ENCODE results near the gene PAK1. TPM values are rescaled to one million over a fixed set of nuclear protein-coding genes. Genes with fewer than 3 reads are reported as not detected.
A peak's percentile ranks its signal among the peaks of the same experiment; 100 is the strongest.
"Not testable (repeated sequence)": the region's sequence is repeated elsewhere in the genome, so short reads cannot be mapped to it uniquely, and the experiment has no call there.

Gene PAK1
- total RNA-seq, 1 donor, result 20.5 TPM

DNA sequence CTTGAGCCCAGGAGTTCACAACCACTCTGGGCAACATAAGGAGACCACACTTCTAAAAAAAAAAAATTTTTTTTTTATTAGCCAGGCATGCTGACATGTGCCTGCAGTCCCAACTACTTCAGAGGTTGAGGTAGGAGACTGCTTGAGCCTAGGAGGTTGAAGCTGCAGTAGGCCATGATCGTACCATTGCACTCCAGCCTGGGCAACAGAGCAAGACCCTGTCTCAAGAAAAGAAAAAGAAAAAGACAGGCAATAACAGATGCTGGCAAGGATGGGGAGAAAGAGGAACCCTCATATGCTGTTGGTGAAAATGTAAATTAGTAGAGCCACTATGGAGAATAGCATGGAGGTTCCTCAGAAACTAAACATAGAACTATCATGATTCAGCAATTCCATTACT, 64.8 kb downstream of the PAK1 start:
- DNase-seq (ENCODE audit: low read depth in 2 of 3, low spot score in 2 of 3), result no peak

DNA sequence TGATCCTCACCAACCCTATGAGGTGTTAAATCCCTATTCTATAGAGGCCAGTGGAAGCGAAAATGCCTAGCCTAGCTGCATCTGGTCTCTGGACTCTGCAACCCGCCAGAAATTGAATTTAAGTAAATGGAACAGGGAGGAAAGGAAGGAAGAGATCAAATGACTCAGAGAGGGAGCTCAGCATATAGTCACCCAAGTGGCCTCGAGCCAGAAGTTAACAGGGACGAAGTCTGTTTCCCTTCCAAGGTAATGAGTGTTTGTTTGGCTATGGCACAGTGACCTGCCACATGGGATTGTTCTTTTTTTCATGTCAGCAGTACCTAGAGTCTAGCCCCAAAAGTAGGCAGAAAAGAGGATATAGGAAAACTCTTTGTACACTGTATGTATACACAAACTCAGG, 66.3 kb downstream of the PAK1 start:
- DNase-seq (ENCODE audit: low read depth in 2 of 3, low spot score in 2 of 3), result peak in 2 of 3 donors; percentile 25 to 31

DNA sequence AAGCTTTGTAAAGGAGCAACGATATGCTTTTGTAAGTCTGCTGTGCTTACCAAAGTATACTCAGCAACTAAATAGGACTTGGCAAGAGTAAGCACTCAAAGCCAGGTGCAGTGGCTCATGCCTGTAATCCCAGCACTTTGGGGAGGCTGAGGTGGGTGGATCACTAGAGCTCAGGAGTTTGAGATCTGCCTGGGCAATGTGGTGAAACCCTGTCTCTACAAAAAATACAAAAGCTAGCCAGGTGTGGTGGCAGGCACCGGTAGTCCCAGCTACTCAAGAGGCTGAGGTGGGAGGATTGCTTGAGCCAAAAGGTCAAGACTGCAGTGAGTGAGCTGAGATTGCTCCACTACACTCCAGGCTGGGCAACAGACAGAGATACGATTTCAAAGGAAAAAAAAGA, 67.5 kb downstream of the PAK1 start:
- DNase-seq (ENCODE audit: low read depth in 2 of 3, low spot score in 2 of 3), result no peak

DNA sequence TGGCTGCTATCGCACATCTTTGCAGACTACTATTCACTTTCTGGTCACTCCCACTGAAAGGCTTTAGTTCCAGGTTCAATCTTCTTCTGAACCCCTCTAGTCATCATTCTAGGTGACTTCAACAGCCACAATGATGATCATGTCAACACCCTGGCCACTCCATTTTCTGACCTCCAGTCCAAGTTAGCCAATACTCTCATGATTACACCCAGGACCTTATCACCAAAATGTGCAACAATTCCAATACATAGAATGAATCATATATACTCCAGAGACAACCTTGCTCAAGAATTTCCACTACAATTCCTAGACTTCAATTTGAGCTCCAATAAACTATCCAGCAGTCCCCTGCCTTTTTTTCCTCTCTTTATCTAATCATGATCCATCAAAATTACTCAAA, 70.7 kb downstream of the PAK1 start:
- DNase-seq (ENCODE audit: low read depth in 2 of 3, low spot score in 2 of 3), result no peak

DNA sequence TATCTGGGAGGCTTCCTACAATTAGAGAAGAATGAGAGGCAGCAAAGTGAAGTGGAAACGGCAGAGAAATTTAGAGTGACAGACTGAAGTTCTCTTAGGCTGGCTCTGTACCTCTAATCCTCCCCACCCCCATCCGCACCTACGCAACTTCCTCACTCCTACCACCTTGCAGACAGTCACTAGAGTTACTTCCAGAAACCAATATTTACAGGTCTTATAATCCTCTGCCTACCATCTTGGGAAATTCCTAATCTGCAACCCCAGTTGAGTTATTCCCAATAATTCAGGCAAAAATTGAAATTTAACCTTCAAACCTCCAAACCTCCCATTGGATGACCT, 71.7 kb downstream of the PAK1 start:
- no peak for DNase-seq (ENCODE audit: low read depth in 2 of 3, low spot score in 2 of 3)

DNA sequence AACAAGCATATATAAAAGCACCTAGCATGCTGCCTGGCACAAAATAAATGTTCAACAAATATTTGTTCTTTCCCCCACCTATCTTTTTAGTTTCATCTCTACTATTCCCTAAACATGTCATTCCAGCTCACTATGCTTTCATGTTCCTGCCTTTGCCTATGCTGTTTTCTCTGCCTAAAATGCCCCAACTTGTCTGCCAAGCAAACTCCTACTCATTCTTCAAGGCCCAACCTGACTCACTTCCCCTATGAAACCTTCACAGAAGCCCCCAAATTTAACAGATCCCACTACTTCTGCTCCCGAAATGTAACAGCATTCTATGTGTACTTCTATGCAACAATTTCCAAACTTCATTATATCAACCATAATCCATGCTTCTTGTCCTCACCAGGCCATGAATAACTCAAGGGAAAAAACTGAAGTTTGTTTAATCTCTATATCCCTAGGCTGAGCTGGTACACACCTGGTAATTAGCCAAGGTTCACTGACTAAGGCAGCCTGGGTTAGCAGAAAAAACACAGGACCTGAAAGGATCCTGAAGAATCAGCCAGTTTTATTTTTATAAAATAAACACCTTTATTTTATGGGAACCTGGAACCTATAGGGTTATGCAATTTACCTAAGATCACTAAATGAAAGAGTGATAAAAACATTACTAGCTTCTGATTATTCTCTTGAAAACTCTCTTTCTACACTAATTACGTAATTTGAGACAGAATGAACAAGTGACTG, 72.2 kb downstream of the PAK1 start:
- DNase-seq (ENCODE audit: low read depth in 2 of 3, low spot score in 2 of 3), result no peak

DNA sequence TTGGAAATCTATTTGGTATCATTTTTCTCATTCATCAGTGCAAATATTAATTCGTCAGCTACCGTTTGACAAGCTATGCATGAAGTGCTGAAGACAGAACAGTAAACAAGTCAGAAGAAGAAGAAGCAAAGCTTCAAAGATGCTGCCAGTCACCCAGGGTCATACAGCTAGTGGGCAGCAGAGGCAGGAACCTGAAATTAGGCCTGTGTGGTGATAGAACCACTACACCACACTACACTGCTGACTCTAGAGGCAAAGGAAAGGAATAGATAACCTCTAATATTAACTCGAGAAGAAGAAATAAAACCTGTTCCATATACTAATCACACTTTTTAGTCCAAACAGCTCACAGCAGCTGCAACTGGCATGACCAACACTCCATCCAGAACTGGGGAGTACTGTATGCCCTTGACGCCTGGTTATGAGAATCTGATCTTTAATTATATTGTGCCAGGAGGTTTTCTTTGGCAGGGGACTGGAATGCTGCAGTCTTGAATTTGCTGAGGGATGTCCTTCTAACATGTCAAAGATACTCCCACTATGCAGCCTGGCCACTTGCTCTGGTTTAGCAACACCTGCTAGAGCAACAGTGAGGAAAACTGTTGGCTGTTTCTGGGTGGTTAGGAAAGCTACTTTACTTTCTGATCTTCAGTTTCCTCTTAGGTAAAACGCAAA, 73.0 kb downstream of the PAK1 start:
- no peak for DNase-seq (ENCODE audit: low read depth in 2 of 3, low spot score in 2 of 3)

DNA sequence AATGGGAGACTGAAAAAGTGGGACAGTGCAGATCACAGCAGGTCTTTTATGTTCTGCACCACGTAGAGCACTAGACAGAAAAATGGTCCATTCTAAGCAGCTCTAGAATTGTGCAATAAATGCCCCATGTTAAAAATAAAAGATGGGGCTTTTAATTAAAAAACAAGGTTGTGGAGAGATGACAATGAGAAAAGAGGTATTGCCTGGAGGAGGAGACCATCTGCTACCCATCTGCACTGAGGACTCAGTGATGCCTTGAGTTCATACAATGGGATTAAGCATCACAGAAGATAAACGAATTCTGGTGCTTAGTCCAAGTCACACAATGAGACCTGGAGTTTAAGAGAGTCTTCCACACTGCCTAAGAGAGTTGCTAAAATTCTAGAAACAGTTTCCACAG, 73.6 kb downstream of the PAK1 start:
- no peak for DNase-seq (ENCODE audit: low read depth in 2 of 3, low spot score in 2 of 3)

DNA sequence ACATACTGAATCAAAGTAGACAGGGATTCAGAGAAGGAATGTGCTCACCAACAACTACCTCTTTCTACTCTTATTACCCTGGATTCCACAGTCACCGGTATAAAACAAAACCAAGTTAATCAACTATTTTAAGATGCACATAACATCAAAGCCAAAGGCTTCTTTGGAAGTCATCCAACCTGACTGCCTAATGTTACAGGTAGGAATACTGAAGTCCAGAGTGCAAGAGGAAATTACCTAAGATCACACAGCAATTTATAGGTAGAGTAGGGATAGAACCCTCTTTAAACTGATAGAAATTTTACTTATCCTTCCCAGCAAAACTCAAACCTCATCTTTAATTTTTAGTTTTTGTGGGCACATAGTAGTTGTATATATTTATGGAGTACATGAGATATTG, 76.3 kb downstream of the PAK1 start:
- no peak for DNase-seq (ENCODE audit: low read depth in 2 of 3, low spot score in 2 of 3)

DNA sequence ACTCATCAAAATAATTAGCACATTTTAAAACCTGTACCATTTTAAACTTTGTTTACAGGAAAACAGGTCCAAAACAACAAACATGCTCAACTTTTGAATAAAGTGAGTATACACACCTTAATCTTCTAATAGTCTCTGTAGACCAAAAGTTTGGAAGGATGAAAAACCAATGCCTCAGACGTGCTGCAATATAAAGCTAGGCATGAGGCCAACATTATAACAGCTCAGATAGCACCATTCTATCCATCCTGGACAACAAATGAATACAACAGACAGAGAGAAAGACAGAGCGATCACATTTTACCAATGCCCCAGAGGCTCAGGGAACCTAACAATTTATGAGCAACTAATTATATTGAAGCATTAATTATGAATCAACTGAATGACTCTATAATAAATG, 77.0 kb downstream of the PAK1 start:
- DNase-seq (ENCODE audit: low read depth in 2 of 3, low spot score in 2 of 3), result no peak

DNA sequence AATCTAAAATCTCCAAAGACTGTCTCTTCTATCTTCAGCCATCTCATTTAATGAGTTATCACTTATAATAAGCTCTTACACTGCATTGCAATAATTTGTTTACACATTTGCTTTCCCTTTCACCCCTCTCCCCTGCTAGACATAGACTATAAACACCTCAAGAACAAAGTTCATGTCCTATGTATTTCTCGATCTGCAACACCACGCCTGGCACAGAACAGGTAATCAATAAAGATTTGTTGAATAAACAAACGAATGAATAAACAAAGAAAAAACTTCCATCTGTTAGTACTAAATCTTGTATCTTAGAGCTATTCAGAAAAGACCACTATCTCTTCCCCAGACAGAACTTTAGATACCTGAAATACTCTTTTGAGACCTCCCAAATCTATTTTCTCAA, 77.6 kb downstream of the PAK1 start:
- DNase-seq (ENCODE audit: low read depth in 2 of 3, low spot score in 2 of 3), result no peak

DNA sequence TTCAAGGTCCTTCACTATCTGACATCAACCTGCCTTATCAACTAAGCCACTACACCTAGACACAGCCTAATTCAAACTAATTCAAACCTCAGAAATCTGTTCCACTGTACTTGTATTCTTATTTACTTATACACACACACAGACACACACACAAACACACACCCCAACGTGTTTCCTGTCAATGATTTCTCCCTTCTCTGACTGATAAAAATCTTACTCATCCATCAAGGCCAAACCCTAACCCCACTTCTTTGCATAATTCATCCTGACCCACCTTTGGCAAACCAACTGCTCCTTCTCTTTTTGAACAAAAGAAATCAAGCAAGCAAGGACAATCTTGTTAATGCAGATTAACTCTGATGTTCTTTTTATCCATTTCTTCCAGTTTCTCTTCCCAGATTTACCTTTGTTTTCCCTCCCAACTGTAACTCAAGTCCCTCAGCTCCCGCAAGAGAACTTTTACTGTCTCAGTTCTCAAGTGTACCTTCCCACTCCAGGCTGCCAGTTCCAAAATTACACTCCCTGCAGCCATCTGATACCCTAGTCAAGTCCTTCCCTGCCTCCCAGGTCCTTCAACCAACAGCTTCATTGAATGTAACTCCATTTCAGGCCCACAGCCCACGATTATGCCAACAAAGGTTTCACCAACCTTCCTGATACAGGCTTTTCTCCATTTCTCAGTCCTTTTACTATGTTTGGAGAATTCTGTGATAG, 78.3 kb downstream of the PAK1 start:
- no peak for DNase-seq (ENCODE audit: low read depth in 2 of 3, low spot score in 2 of 3)

DNA sequence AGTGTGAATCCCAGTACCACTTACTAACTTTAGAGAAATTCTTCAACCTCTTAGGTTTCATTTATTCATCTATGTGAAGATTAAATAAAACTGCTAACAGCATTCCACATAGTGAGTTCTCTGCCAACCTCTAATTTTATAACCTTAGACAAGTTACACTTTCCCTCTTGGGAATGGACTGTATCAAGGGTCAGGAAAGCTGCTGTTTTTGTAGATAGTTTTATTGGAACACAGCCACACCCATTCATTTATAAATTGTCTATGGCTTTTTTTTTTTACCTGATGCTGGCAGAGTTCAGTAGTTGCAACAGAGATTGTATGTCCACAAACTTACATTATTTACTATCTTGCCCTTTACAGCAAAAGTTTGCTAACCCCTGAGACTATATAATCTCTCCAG, 81.1 kb downstream of the PAK1 start:
- DNase-seq (ENCODE audit: low read depth in 2 of 3, low spot score in 2 of 3), result no peak

DNA sequence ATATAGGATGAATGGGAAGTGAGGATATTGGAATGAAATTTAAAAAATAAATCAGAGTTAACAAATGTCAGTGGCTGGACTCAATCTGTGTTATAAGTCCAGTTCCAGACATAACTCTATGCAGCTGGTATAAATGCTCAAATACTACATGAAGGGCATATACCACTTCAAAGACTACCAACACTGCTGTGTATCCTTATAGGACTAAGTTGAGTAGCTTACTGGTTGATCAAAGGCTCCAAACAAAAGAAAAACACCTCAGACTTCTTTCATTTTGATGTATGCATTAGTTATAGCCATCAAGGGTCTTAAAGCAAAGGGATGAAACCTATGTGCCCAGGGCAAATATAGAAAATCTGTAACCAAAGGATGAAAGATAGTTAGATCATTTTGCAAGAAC, 86.2 kb downstream of the PAK1 start:
- DNase-seq (ENCODE audit: low read depth in 2 of 3, low spot score in 2 of 3), result no peak

DNA sequence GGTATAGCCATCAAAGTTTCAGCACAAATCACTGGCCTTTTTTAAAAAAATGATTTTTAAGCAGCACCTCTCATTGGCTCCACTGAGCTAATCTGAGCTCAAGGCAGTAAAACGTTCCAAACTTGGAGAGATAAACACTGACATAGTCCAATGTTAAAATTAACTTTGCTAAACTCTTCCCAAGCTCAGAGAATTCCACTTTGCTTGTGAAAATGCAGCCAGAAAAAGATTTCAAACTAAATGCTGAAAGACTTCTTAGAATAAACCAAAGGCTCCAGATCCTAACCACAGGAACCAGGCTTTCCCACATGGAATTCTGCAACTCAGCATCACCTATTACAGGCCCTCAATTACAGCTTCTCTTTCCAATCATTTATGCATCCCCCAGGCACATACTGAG, 87.7 kb downstream of the PAK1 start:
- no peak for DNase-seq (ENCODE audit: low read depth in 2 of 3, low spot score in 2 of 3)

DNA sequence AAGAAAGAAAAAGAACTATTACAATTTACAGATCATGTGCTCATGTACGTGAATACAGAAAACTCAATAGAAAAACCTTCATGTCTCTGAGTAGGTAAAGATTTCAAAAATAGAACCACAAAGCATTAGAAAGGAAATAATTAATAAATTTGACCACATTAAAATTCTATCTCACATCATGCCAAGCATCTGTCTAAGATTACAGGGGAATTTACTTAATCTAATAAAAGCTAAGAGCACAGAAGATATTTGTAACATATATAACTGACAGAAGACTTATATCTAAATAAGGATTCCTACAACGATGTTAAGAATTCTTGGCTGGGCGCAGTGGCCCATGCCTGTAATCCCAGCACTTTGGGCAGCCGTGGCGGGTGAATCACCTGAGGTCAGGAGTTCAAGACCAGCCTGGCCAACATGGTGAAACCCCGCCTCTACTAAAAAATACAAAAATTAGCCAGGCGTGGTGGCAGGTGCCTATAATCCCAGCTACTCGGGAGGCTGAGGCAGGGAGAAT, 88.6 kb downstream of the PAK1 start:
- not testable (repeated sequence) for DNase-seq (ENCODE audit: low read depth in 2 of 3, low spot score in 2 of 3)

DNA sequence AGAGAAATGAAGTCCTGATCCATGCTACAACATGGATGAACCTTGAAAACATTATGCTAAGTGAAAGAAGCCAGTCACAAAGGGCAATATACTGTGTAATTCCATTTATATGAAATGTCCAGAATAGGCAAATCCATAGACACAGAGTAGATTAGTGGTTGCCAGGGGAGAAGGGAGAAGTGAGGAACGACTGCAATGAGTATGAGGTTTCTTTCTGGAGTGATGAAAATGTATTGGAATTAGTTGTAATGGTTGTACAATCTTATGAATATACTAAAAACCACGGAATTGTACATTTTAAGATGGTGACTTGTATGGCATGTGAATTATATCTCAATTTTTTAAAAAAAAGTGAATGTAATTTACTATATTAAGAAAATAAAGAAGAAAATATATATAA, 89.3 kb downstream of the PAK1 start:
- DNase-seq (ENCODE audit: low read depth in 2 of 3, low spot score in 2 of 3), result no peak

DNA sequence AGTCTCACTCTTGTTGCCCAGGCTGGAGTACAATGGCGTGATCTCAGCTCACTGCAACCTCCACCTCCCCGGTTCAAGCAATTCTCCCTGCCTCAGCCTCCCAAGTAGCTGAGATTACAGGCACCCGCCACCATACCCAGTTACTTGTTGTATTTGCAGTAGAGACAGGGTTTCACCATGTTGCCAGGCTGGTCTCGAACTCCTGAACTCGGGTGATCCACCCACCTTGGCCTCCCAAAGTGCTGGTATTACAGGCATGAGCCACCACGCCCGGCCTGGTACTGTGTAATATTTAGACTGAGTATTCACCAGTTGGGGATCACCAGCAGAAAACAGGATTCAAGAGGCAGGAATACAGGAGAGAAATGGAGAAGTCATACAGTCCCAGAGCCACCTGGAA, 90.5 kb downstream of the PAK1 start:
- DNase-seq (ENCODE audit: low read depth in 2 of 3, low spot score in 2 of 3), result not testable (repeated sequence)

DNA sequence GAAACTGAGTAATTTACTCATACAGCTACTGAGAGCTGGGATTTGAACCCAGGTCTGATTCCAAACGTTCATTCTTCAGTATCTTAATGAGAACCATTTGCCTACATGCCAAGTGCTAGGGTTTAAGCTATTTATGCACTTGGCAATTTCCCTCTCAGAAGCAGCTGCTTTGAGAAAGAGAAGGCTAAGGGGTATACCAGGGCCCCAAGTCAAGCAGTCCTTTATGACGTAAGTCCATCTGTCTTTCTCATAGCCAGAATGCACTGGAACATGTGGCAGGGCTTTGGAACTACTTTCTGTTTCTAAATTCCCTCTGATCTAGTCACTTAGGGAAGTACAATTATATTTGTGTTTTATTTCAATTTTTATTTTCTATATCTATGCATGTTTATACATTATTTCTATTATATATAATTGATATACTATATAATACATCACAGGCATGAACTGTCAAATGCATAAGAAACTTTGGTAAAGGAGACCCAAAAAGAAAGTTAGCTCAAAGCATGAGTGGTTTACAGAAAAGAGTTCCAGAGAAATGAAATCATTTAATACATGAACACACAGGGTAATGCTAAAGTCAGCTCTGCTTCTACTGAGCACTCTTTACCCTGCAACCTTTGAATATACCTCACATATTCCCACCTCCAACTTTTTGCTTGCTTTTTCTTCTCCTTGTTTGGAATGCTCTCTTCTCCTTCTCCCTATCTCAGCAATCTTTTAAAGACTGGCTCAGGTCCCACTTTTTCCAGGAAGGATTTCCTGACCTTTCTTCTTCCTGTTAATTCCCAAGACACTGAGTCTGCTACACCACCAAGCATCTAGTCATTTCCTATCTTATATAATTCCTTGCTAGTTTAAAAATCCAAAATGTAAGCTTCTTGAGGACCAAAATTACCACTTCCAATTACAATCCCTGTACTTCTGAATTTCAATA, 91.9 kb downstream of the PAK1 start:
- DNase-seq (ENCODE audit: low read depth in 2 of 3, low spot score in 2 of 3), result no peak

DNA sequence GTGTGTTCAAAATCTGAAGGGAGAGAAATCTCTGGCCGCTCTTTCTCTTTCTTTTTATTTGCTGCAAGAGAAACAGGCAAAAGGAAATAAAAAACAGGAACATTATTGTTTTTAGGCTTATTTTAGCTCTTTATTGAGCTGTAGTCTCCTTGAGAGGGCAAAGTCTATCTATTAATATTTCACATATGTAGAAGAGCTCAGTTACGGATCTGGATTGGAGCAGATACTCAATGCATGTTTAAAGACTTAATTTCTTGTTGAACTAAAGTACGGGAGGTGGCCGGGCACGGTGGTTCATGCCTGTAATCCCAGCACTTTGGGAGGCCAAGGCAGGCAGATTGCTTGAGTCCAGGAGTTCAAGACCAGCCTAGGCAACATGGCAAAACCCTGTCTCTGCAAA, 94.0 kb downstream of the PAK1 start:
- DNase-seq (ENCODE audit: low read depth in 2 of 3, low spot score in 2 of 3), result no peak

DNA sequence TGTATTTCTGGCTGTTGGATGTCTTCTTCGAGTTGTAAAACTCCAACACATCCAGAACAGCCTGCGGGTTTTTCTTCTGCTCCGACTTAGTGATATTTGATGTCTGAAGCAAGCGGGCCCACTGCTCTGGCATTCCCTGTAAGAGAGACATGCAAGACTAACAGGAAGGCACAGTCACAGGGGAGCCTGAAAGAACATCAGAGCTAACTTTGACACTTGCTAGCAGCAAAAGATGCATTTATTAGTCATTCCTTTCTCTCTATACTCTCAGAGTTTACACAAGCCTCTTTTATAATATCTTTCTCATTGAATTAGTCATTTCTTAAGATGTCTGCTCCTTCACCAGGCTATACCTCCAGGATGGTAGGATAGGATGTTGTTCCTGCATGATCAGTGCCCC, 94.6 kb downstream of the PAK1 start:
- DNase-seq (ENCODE audit: low read depth in 2 of 3, low spot score in 2 of 3), result no peak

Data from hematopoietic multipotent progenitor cell (in vitro differentiated cells).